IMR-90 (cell line): Measurements from ENCODE around the gene SHLD1. TPM values are rescaled to one million over a fixed set of nuclear protein-coding genes. Genes with fewer than 3 reads are reported as not detected.
A peak's percentile ranks its signal among the peaks of the same experiment; 100 is the strongest.

Experiments
- ATAC-seq: fragments of 200-7000 bp; cut with Tn5 transposase; 2 replicates; pipeline ENCODE4 v1.9.1; 2020; ENCODE audit warnings: low read depth, mild to moderate bottlenecking, moderate library complexity
- BruUV-seq: library from RNA; stranded (reverse); fragments of 400-500 nt; replicated peaks from 2 replicates; lab custom pipeline; 2021; lab: Mats Ljungman, UMichigan
- CTCF ChIA-PET: fragments of 300-600 bp; formaldehyde crosslinking; extraction: SDS; loops from one replicate; lab custom pipeline; 2021; ENCODE audit warnings: antibody characterized with exemption; lab: Yijun Ruan, JAX
- POLR2A ChIA-PET: fragments of 300-600 bp; sonication (Branson Sonifier 250); formaldehyde crosslinking; loops from one replicate; lab custom pipeline; 2022; ENCODE audit warnings: antibody characterized with exemption; ENCODE audit not compliant: unreplicated experiment; lab: Charles Lee
- DNase-seq: peaks from one replicate; pipeline ENCODE4 v3.0.0; 2013
- H2AFZ ChIP-seq: replicated peaks from 2 replicates; pipeline ENCODE3; 2013; ENCODE audit warnings: low read length, mild to moderate bottlenecking; ENCODE audit not compliant: poor library complexity
- H2AK5ac ChIP-seq: 2 replicates; pipeline ENCODE4 v1.6.1; 2013; ENCODE audit warnings: low read depth, low read length, inconsistent platforms
- H2AK9ac ChIP-seq: replicated peaks from 2 replicates; pipeline ENCODE3; 2013; ENCODE audit warnings: mild to moderate bottlenecking, low read depth, low read length, moderate library complexity; ENCODE audit not compliant: poor library complexity
- H2BK120ac ChIP-seq: 2 replicates; pipeline ENCODE4 v1.6.1; 2013; ENCODE audit warnings: low read depth, low read length, inconsistent platforms
- H2BK15ac ChIP-seq: 3 replicates; pipeline ENCODE4 v1.6.1; 2013; ENCODE audit warnings: low read depth, low read length, inconsistent platforms
- H2BK20ac ChIP-seq: 2 replicates; pipeline ENCODE4 v1.6.1; 2013; ENCODE audit warnings: low read depth, mild to moderate bottlenecking, inconsistent platforms, low read length, moderate library complexity
- H2BK5ac ChIP-seq: 2 replicates; pipeline ENCODE4 v1.6.1; 2013; ENCODE audit warnings: mild to moderate bottlenecking, low read depth, low read length, inconsistent platforms; ENCODE audit not compliant: poor library complexity, severe bottlenecking
- H3K14ac ChIP-seq: replicated peaks from 2 replicates; pipeline ENCODE4 v1.6.1; 2013; ENCODE audit warnings: low read depth, low read length, inconsistent platforms
- H3K18ac ChIP-seq: 2 replicates; pipeline ENCODE4 v1.6.1; 2013; ENCODE audit warnings: low read depth, low read length, control low read depth
- H3K23ac ChIP-seq: 2 replicates; pipeline ENCODE4 v1.6.1; 2013; ENCODE audit warnings: low read depth, low read length, inconsistent platforms
- H3K27ac ChIP-seq: 2 replicates; pipeline ENCODE4 v1.5.1; 2013; ENCODE audit warnings: mild to moderate bottlenecking, control low read depth, low read length; ENCODE audit not compliant: insufficient read depth
- H3K27me3 ChIP-seq: 2 replicates; pipeline ENCODE4 v1.6.1; 2013; ENCODE audit warnings: low read length; ENCODE audit not compliant: control insufficient read depth, insufficient read depth
- H3K36me3 ChIP-seq: 2 replicates; pipeline ENCODE4 v1.6.1; 2013; ENCODE audit warnings: low read length, mixed read lengths; ENCODE audit not compliant: control insufficient read depth, insufficient read depth
- H3K4ac ChIP-seq: 2 replicates; pipeline ENCODE4 v1.6.1; 2013; ENCODE audit warnings: low read depth, low read length, inconsistent platforms
- H3K4me1 ChIP-seq: 2 replicates; pipeline ENCODE4 v1.6.1; 2013; ENCODE audit warnings: low read length, mixed read lengths; ENCODE audit not compliant: control insufficient read depth, insufficient read depth
- H3K4me2 ChIP-seq: 2 replicates; pipeline ENCODE4 v1.6.1; 2013; ENCODE audit warnings: low read depth, mild to moderate bottlenecking, control low read depth, low read length, moderate library complexity
- H3K4me3 ChIP-seq: 2 replicates; pipeline ENCODE4 v1.5.1; 2013; ENCODE audit warnings: low read depth, mild to moderate bottlenecking, control low read depth, low read length, moderate library complexity; ENCODE audit not compliant: insufficient read depth
- H3K56ac ChIP-seq: 2 replicates; pipeline ENCODE4 v1.6.1; 2013; ENCODE audit warnings: low read length, inconsistent platforms; ENCODE audit not compliant: insufficient read depth; ENCODE audit errors: extremely low read depth
- H3K79me1 ChIP-seq, 2 experiments: 2 replicates each; pipeline ENCODE4 v1.6.1; 2013; ENCODE audit warnings: low read length in 2 of 2, inconsistent platforms in 1 of 2, low read depth in 1 of 2
- H3K9ac ChIP-seq: 2 replicates; pipeline ENCODE4 v1.6.1; 2013; ENCODE audit warnings: low read depth, low read length, control low read depth
- H3K9me1 ChIP-seq: 2 replicates; pipeline ENCODE4 v1.6.1; 2013; ENCODE audit warnings: low read length, inconsistent platforms; ENCODE audit not compliant: insufficient read depth
- H3K9me3 ChIP-seq: 2 replicates; pipeline ENCODE4 v1.6.1; 2013; ENCODE audit warnings: low read length; ENCODE audit not compliant: control insufficient read depth, insufficient read depth
- H4K20me1 ChIP-seq: 2 replicates; pipeline ENCODE4 v1.6.1; 2013; ENCODE audit warnings: low read length, inconsistent platforms; ENCODE audit not compliant: insufficient read depth
- H4K5ac ChIP-seq: 2 replicates; pipeline ENCODE4 v1.6.1; 2013; ENCODE audit warnings: mild to moderate bottlenecking, low read depth, low read length, control low read depth
- H4K8ac ChIP-seq, 2 experiments: 2 replicates each; pipeline ENCODE4 v1.6.1; 2013; ENCODE audit warnings: low read depth in 2 of 2, low read length in 2 of 2, control low read depth in 1 of 2, inconsistent platforms in 1 of 2
- H4K91ac ChIP-seq: 2 replicates; pipeline ENCODE4 v1.6.1; 2013; ENCODE audit warnings: low read depth, low read length, inconsistent platforms; ENCODE audit not compliant: insufficient read depth
- BHLHE40 ChIP-seq: fragments of 150-350 bp; IDR thresholded peaks from 2 replicates; pipeline ENCODE4 v1.6.1; 2016; ENCODE audit warnings: mild to moderate bottlenecking, low read depth, low read length
- CEBPB ChIP-seq: IDR thresholded peaks from 2 replicates; pipeline ENCODE4 v1.6.1; 2012; ENCODE audit warnings: low read depth, low read length, improper control_type of control experiment
- CHD1 ChIP-seq: IDR thresholded peaks from 2 replicates; pipeline ENCODE4 v1.6.1; 2012; ENCODE audit warnings: low read depth, low read length, improper control_type of control experiment
- FOS ChIP-seq: fragments of 150-350 bp; IDR thresholded peaks from 2 replicates; pipeline ENCODE4 v1.6.1; 2016; ENCODE audit warnings: low read depth, low read length
- MAFK ChIP-seq: IDR thresholded peaks from 2 replicates; pipeline ENCODE4 v1.6.1; 2012; ENCODE audit warnings: low read depth, low read length, improper control_type of control experiment
- MAZ ChIP-seq: IDR thresholded peaks from 2 replicates; pipeline ENCODE4 v1.6.1; 2012; ENCODE audit warnings: low read depth, mild to moderate bottlenecking, low read length, improper control_type of control experiment, moderate library complexity, borderline replicate concordance
- MXI1 ChIP-seq: IDR thresholded peaks from 2 replicates; pipeline ENCODE4 v1.6.1; 2012; ENCODE audit warnings: low read depth, mild to moderate bottlenecking, low read length, moderate library complexity, borderline replicate concordance
- NFE2L2 ChIP-seq: fragments of 150-350 bp; IDR thresholded peaks from 2 replicates; pipeline ENCODE4 v1.6.1; 2016; ENCODE audit warnings: low read depth, mild to moderate bottlenecking, low read length
- RAD21 ChIP-seq: IDR thresholded peaks from 2 replicates; pipeline ENCODE4 v1.6.1; 2012; ENCODE audit warnings: low read length, improper control_type of control experiment
- RCOR1 ChIP-seq: IDR thresholded peaks from 2 replicates; pipeline ENCODE4 v1.6.1; 2012; ENCODE audit warnings: mild to moderate bottlenecking, low read length, improper control_type of control experiment; ENCODE audit not compliant: insufficient replicate concordance
- RFX5 ChIP-seq: IDR thresholded peaks from 2 replicates; pipeline ENCODE4 v1.8.0; 2012; ENCODE audit warnings: low read depth, mild to moderate bottlenecking, low read length, moderate library complexity
- USF2 ChIP-seq: fragments of 150-350 bp; IDR thresholded peaks from 2 replicates; pipeline ENCODE4 v1.6.1; 2017; ENCODE audit warnings: mild to moderate bottlenecking, antibody characterized with exemption, low read length, low read depth
- WGBS, 2 experiments: methylation state at CpG; one replicate each; pipeline versions ENCODE4 v1.1.5 to v1.1.7; 2013; ENCODE audit warnings: missing lambda C conversion rate in 2 of 2; ENCODE audit not compliant: insufficient read length in 1 of 2; ENCODE audit errors: extremely low coverage in 2 of 2; 5-methylcytosine and 5-hydroxymethylcytosine counted together
- dilution Hi-C: fragments of 300-500 bp; cut with HindIII; formaldehyde crosslinking; loops from one replicate; pipeline ENCODE4 v1.14.3; 2018; ENCODE audit warnings: low sequenced_read_pairs; ENCODE audit not compliant: unreplicated experiment
- in situ Hi-C: fragments of 300-500 bp; cut with MboI; formaldehyde crosslinking; loops from 3 replicates; pipeline ENCODE4 v1.14.3; 2019; ENCODE audit warnings: low sequenced_read_pairs, inconsistent platforms, mixed read lengths
- intact Hi-C: fragments of 100-400 bp; cut with micrococcal nuclease; formaldehyde crosslinking; loops from 2 replicates; pipeline ENCODE4 v1.10.0; 2022
- polyA plus RNA-seq, 3 experiments: library from polyadenylated mRNA; depleted of rRNA; stranded (reverse); fragments of >200 nt; gene quantifications; 2 replicates each; pipeline ENCODE4 v1.2.3, GENCODE V29; 2012; ENCODE audit warnings: low replicate concordance in 1 of 3
- total RNA-seq: library from RNA; depleted of rRNA; stranded (reverse); fragments of >200 nt; gene quantifications from 2 replicates; pipeline ENCODE4 v1.2.3, GENCODE V29; 2012
- TF ChIP-seq, protein P1 (sequence below): conservative IDR thresholded peaks from 2 replicates; pipeline ENCODE4 v1.5.1; 2012; ENCODE audit warnings: mild to moderate bottlenecking, low read depth, low read length, improper control_type of control experiment
- TF ChIP-seq, protein P2 (sequence below): fragments of 150-350 bp; IDR thresholded peaks from 2 replicates; pipeline ENCODE4 v1.6.1; 2016; ENCODE audit warnings: low read depth, mild to moderate bottlenecking, low read length, moderate library complexity, borderline replicate concordance

SHLD1 gene
- total and polyA plus RNA-seq, 2 of the 4 experiments (the other 2 are of a cell fraction), result 2.6 to 3.0 TPM

DNA sequence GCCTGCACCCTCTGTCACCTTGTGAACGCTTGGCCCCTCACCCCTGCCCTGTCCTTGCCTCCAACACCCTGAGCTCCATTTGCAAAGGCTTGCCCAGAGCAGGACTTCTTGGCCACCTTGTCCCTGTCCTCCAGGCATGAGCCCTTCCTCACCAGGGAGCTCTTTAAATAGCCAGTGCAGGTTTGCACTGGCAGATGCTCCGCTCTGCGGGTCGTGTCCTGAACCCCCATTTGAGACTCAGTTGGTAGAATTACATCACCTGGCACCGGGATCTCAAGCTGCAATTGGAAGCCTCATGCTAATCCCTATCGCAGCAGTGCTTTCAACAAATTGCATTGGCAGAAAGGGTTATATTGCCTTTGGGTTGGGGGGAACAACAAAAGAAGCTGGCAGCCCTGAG, 114.2 kb downstream of the SHLD1 start:
- TF ChIP-seq MAFK (no peak), RFX5 (no peak), CEBPB (no peak), RAD21 (no peak), MXI1 (no peak), FOS (no peak), BHLHE40 (no peak), MAZ (no peak), USF2 (no peak), NFE2L2 (no peak), RCOR1 (no peak), CHD1 (no peak)
- TF ChIP-seq, protein P1, sequence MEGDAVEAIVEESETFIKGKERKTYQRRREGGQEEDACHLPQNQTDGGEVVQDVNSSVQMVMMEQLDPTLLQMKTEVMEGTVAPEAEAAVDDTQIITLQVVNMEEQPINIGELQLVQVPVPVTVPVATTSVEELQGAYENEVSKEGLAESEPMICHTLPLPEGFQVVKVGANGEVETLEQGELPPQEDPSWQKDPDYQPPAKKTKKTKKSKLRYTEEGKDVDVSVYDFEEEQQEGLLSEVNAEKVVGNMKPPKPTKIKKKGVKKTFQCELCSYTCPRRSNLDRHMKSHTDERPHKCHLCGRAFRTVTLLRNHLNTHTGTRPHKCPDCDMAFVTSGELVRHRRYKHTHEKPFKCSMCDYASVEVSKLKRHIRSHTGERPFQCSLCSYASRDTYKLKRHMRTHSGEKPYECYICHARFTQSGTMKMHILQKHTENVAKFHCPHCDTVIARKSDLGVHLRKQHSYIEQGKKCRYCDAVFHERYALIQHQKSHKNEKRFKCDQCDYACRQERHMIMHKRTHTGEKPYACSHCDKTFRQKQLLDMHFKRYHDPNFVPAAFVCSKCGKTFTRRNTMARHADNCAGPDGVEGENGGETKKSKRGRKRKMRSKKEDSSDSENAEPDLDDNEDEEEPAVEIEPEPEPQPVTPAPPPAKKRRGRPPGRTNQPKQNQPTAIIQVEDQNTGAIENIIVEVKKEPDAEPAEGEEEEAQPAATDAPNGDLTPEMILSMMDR, result no peak
- TF ChIP-seq, protein P2, sequence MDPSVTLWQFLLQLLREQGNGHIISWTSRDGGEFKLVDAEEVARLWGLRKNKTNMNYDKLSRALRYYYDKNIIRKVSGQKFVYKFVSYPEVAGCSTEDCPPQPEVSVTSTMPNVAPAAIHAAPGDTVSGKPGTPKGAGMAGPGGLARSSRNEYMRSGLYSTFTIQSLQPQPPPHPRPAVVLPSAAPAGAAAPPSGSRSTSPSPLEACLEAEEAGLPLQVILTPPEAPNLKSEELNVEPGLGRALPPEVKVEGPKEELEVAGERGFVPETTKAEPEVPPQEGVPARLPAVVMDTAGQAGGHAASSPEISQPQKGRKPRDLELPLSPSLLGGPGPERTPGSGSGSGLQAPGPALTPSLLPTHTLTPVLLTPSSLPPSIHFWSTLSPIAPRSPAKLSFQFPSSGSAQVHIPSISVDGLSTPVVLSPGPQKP, result no peak
- Histone ChIP-seq H2BK5ac (no peak overlapping the region), H2AK9ac (no peak overlapping the region), H3K27ac (no peak overlapping the region), H4K91ac (no peak overlapping the region), H3K36me3 (no peaks in the 10 kb centered on the region), H3K18ac (no peak overlapping the region), H3K23ac (no peak overlapping the region), H3K4ac (no peak overlapping the region), H3K56ac (no peak overlapping the region), H3K9ac (no peak overlapping the region), H2AFZ (no peak overlapping the region), H4K20me1 (no peaks in the 10 kb centered on the region), H4K8ac (no peak overlapping the region), H3K9me3 (no peaks in the 10 kb centered on the region), H2BK120ac (no peak overlapping the region), H3K4me2 (no peak overlapping the region), H3K4me1 (peaks cover 5% of the 10 kb centered on the region; the same call in 1 of the 2 replicates), H3K4me3 (no peak overlapping the region), H3K27me3 (no peaks in the 10 kb centered on the region; the same call in 1 of the 2 replicates), H2BK15ac (0 out of 3 replicates have a peak overlapping the region, but pooled peaks have one; percentile 4), H3K79me1 (no peaks in the 10 kb centered on the region), H2BK20ac (no peak overlapping the region), H3K9me1 (peaks cover 5% of the 10 kb centered on the region; the same call in 1 of the 2 replicates), H4K5ac (no peak overlapping the region), H3K14ac (no peak overlapping the region), H2AK5ac (peak overlapping the region; percentile 21; the same call in 1 of the 2 replicates)
- intact Hi-C loops (no loop called here), in situ Hi-C loops (no loop called here), dilution Hi-C loops (no loop called here)
- CTCF ChIA-PET, result no interaction called here
- DNase-seq (no peak), ATAC-seq (no peak)
- POLR2A ChIA-PET, result interaction anchor here (0.6 kb wide), 1 partner anchor 38 kb away, joined by 7 read pairs; no protein-coding TSS in a partner anchor
- 81% methylated on average over 6 of the region's 6 CpGs; no CpG with 5 or more reads in 1 of the 2 experiments for WGBS, 2 experiments
- no TSS peak for BruUV-seq
